ENCODE data around the gene PCNT.

The PCNT gene

DNA sequence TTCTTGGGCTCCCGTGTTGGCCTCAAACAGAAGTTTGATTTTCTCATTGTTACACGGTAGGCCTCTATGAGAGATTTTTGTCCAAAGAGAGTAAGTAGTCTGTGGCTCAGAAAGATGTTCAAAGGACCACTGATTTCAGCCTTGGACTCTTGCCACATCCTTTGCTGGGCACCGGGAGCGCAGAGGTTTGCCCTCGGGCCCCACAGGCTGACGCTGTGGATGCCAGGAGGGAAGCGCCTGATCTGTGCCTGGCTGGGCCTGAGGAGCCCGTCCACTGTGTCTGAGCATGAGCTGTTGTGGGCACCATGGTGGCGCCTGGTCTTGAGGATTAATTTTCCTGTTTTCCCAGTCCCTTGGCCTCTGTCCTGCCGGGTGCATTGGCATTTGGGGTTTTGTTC, 52.3 kb downstream of the PCNT start:
- in situ Hi-C loops (cut with HindIII; ENCODE audit: low sequenced_read_pairs), result no loop called here

DNA sequence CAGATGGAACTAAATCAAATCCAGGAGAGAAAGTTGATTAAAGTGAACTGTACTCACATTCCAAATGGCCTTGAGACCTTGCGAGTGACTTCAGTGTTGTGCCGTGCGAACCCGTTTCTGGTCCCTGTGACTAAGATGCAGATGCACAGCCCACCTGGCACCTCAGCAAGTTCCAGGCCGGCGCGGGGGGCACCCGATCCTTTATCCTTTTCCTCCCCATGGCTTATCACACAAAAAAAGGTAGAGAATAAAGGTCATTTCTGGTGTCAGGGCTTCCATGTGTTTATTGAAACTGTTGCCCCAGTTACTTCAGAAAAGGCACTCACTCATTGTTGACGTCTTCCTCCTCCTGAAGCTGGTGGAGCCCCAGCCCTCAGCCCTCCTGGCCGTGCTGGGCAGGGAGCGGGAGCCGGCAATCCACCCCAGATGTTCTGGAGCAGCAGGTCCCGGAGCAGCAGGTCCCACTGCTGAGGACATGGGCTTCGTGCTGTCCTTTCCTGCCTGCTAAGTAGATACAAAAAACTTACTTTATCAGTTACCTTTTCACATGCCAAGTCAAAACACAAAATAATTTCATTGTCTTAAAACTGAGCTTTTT, 53.0 kb downstream of the PCNT start:
- in situ Hi-C loops (cut with HindIII; ENCODE audit: low sequenced_read_pairs), result no loop called here

DNA sequence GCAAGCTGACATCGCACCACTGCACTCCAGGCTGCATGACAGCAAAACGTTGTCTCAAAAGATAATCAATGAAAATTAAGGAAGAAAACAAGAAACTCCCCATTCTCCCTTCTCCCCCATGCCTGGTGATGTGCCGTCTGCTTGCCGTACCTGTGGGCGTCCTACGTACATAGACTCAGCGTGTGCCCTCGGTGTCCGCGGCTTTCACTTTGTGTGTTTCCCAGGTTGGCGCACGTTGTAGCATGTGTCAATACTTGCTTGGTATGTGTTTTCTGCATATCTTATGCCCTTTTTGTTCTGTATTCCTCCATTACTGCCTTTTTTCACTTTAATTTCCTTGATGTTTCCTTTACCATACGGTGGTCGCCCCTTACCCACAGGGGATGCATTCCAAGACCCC, 53.8 kb downstream of the PCNT start:
- in situ Hi-C loops (cut with HindIII; ENCODE audit: low sequenced_read_pairs), result no loop called here

DNA sequence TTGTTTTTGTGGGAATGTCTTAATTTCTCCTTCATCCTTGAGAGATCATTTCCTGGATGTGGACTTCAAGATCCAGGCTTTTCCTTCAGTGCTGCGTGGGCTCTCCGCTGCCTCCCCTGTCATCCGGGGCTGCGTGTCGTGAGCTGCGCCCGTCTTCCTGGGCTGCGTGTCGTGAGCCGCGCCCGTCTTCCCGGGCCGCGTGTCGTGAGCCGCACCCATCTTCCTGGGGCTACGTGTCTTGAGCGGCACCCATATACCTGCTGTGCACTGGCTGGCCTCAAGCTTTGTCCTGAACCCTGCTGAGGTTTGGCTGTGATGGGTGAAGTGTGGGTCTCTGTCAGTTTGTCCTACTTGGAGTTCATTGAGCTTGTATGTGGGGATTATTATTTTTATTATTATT, 55.1 kb downstream of the PCNT start:
- in situ Hi-C loops (cut with HindIII; ENCODE audit: low sequenced_read_pairs), result no loop called here

DNA sequence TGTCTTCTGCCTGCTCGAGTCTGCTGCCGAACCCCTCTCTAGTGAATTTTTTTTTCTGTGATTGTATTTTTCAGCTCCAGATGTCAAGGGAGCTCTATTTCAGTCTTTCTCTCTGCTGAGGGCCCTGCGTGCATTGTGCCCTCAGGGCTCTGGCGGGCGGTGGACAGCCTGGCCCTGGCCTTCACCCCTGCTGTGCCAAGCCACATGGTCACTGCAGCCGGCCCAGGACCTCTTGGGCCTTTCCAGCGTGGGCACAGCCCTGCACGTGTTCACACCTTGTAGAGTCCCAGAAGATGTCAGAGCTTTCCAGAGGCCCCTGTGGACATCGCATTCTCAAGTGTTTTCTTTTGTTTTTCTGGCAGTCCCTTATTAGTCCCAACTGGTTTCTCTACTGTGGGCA, 55.7 kb downstream of the PCNT start:
- in situ Hi-C loops (cut with HindIII; ENCODE audit: low sequenced_read_pairs), result no loop called here

DNA sequence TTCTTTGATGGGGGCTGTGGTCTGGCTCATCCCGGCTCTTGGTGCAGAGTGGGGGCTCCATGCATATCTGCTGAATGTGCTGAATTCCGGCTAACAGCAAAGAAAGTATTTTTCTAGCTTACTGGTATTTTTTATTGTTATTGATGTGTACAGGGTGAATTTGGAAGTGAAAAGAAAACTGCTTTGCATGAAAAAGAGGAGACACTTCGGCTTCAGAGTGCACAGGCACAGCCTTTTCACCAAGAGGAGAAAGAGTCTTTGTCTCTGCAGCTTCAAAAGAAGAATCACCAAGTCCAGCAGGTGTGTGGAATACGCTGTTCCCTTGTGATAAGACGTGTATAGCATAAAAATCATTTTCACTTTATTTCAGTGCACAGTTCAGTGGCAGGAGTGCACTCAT, 57.6 kb downstream of the PCNT start:
- in situ Hi-C loops (cut with HindIII; ENCODE audit: low sequenced_read_pairs), result no loop called here

DNA sequence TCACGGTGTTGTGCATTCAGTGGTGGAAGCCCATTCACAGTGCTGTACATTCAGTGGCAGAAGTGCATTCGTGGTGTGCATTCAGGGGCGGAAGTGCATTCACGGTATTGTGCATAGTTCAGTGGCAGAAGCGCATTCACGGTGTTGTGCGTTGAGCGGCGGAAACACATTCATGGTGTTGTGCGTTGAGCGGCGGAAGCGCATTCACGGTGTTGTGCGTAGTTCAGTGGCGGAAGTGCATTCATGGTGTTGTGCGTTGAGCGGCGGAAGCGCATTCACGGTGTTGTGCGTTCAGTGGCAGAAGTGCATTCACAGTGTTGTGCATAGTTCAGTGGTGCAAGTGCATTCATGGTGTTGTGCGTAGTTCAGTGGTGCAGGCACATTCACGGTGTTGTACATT, 60.6 kb downstream of the PCNT start:
- in situ Hi-C loops (cut with HindIII; ENCODE audit: low sequenced_read_pairs), result no loop called here

DNA sequence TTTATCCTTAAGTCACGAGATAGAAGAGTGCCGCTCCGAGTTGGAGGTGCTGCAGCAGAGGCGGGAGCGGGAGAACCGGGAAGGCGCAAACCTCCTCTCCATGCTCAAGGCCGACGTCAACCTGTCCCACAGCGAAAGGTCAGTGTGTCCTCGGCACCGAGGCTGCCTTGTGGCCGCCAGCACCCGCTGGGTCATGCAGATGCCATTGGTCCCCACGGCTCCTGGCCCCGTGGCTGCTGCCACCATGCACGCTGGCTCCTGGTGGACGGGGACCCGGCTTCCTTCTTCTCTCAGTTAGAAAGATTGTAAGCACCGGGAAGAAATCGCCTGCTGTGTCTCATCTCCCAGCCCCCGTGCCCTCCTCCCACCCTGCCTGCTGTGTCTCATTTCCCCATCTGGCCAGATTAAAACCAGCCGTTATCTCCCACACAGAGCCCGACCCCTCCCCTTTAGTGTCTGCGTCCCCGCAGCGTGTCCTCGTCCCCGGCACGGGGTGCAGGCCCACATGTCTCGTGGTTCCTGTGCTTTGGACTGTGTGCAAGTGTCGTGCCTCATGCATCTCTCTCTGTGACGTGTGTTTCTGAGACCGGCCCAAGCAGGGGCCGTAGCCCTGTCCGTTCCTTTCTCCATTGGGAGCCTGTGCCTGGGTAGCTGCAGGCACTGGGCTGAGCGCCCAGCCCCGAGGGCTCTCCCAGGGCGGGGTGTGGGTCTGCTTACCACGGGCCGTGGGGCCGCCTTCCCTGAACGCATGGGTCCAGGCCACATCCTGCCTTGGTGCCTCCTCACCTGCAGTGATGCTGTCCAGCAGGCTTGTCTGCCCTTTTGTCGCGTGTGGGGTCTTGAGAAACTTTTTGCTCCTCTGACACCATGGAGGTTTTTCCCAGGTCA, 62.1 kb downstream of the PCNT start:
- in situ Hi-C loops (cut with HindIII; ENCODE audit: low sequenced_read_pairs), result loop anchor here (5.0 kb wide), 1 partner anchor 34 kb away; no protein-coding TSS in a partner anchor

DNA sequence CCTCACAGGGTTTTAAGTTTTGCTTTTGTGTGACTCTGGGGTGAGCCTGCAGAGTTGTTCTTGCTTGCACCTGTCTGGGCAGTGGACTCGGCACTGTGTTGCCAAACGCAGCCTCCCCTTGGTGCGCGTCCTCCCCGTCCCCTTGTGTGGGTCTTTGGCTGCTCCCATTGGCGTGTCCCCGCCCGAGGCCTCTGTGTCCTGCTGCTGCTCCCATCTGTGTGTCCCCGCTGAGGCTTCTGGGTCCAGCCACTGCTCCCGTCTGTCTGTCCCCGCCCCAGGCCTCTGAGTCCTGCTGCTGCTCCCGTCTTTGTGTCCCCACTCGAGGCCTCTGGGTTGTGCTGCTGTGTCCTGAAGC, 62.8 kb downstream of the PCNT start:
- in situ Hi-C loops (cut with HindIII; ENCODE audit: low sequenced_read_pairs), result loop anchor here (5.0 kb wide), 1 partner anchor 34 kb away; no protein-coding TSS in a partner anchor

DNA sequence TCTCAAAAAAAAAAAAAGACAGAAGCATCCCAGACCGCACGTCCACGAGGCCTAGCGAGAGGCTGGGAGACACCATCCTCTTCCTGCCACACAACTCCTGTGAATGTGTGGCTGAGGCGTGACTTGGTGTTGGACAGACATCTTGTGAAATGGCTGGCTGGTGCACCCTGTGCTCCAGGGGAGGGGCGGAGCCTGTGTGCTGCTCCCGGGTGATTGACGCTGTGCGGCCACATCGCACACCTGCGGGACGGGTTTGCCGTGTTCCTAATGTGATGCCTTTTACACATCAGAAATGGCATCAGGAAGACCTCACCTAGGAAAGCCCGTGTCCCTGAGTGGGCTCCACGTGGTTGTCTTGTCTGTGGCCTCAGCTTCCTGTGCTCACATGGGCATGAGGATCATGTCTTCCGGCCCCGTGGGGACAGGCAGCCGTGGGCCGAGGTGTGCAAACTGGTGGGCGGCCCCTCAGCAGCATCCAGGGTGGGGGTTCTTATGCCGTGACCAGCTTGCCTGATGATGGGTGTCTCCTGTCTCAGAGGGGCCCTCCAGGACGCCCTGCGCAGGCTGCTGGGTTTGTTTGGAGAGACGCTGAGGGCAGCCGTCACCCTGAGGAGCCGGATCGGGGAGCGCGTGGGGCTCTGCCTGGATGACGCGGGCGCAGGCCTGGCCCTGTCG, 64.4 kb downstream of the PCNT start:
- in situ Hi-C loops (cut with HindIII; ENCODE audit: low sequenced_read_pairs), result loop anchor here (5.0 kb wide), 1 partner anchor 36 kb away; no protein-coding TSS in a partner anchor

DNA sequence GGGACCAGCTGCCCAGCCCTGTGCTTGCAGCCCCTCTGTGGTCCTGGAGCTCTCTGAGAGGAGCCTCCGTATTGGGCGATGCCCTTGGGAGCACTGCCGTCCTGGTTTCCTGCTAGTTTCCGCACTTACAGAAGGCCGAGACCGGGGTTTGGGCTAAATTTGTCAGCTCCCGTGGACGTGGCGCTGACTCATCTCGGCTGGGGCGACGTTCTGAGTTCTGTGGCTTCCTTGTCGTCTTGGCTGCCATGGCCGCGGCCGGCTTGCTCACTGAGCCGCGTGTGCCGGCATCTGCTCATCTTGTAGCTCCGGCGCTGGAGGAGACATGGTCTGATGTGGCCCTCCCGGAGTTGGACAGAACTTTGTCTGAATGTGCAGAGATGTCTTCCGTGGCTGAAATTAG, 64.9 kb downstream of the PCNT start:
- in situ Hi-C loops (cut with HindIII; ENCODE audit: low sequenced_read_pairs), result loop anchor here (5.0 kb wide), 1 partner anchor 37 kb away; no protein-coding TSS in a partner anchor

DNA sequence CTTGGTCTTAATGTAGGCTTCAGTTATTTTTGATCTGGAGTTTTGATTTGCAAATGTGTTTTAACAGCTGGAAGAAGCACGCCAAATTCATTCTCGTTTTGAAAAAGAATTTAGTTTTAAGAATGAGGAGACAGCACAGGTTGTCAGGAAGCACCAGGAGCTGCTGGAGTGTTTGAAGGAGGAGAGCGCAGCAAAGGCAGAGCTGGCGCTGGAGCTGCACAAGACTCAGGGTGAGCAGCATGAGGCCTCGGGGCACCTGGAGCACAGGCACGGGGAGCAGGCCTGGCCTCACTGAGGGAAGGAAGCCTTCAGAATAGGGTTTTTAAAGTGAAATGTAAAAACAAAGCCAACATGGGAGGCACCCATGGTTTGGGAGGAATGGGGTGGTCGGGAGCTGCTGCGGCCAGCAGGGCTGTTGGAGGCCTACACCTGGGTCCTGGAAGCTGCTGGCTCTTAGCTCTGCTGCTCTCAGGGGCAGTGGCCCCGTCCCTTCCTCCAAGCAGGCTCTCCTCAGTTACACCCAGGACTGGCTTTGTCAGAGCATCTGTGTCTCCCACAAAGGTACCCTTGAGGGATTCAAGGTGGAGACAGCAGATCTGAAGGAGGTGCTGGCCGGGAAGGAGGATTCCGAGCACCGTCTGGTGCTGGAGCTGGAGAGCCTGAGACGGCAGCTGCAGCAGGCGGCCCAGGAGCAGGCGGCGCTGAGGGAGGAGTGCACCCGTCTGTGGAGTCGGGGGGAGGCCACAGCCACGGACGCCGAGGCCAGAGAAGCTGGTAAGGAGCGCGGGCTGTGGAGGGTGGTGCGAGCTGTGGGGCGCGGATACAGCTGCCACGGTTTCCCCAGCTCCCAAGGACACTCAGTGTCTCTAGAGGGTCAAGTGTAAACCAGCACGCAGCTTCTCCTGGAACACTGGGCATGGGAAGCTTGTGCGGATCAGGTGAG, 66.9 kb downstream of the PCNT start:
- in situ Hi-C loops (cut with HindIII; ENCODE audit: low sequenced_read_pairs), result no loop called here

DNA sequence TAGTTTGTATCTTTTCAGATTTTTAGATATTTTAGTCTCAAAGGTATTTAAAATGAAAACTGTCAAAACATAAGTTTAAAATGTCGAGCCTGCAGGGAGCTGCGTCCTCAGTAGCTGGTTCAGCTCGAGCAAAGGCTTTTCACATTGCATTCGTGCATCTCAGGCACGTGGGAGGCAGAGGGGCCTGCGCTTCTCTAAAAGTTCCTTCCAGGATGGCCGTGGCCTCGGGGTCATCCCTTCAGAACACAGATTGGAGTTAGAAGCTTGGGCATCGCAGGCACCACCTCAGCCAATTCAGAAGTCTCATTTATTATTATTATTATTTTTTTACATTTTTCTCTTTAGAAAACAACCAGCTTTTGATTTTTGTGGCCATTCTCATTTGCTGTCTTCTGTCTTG, 67.8 kb downstream of the PCNT start:
- in situ Hi-C loops (cut with HindIII; ENCODE audit: low sequenced_read_pairs), result no loop called here

DNA sequence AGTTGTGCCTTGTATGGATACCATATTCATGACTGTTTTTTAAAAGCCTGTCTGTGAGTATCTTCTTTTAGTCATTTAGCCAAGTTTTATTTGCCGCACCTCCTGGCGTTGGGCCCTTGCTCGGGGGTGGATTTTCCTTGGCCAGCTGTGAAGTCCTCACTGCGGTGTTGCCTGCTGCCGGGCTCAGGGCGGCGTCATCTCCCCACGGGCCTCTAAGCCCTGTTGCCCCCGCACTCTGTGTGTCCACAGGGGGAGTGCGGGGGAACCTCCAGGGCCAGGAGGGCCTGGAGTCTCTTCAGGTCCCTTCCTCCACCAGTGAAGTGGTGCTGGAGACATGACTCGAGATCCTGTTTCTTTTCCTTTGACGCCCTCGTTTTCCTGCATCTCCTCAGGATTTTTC, 69.0 kb downstream of the PCNT start:
- in situ Hi-C loops (cut with HindIII; ENCODE audit: low sequenced_read_pairs), result no loop called here

DNA sequence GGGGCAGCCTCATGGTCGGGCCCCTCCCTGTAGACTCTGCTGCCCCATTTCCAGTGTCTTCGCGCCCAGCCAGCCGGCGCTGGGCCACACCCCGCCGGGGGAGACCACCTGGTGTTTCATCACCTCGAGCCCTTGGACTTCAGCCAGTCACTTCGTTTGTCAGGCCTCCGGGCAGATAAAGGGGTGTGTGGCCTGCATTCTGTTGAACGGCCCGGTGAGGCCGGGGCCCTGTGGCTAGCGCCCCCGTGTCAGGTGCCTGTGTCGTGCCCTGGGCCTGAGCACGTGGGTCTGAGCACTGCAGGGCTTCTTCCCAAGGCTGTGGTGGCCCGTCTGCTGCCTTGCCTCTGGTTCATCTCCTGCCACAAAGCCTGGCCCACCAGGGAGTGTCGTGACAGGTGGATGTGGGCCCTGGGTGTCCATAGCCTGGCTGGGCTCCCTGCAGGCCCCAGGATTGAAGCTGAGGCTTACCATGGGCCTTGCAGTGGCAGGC, 69.5 kb downstream of the PCNT start:
- in situ Hi-C loops (cut with HindIII; ENCODE audit: low sequenced_read_pairs), result no loop called here

DNA sequence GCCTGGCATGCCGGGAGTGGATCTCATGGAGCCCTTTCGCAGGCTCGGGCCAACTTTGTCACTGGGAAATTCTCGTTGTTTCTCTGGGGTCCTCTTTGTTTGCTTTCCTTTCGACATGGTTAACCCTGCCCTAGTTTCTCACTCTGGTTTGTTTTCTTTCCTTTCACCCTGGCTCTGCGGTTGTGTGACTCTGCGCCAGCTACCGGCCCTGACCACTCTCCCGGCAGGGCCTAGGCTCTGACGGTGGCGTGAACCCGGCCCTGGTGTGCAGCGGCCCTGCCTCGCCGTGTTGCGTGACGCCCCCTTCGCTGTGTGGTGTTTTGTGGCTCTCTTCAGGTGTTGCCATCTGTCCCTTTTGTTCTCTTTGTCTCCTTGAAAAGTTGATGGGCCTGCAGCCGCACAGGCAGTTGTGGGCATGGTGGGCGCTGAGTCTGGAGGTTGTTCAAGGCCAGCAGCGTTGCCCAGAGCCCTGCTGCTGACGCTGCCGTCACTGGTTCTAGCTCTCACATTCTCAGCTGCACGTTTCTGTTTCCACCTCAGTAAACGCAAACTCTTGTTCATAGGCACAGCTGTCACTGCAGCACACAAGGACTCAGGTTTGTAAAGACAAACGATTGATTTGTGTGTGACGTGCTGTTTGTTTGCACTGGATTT, 70.1 kb downstream of the PCNT start:
- in situ Hi-C loops (cut with HindIII; ENCODE audit: low sequenced_read_pairs), result no loop called here

DNA sequence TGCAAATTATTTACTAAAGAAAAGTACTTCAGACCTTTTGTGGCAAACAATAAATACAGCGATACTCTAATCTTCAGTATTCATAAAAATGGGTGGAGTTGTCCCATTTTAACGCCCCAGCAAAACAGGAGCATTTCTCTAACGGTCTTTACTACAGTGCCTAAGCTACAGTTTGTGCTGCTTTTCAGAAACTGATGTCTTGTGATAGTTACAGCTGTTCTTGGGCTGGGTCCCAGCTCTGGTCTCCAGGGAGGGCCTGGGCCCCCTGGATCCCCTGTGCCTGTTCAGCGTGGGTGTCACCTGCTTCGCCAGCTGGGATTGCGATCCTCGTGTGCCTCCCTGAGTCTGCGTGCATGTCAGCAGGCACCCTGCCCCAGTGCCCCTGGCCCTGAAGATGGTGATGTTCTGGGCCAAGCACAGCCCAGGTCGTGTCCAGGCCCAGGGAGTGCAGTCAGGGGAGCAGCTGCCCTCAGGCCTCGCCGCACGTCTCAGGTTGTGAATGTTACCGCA, 70.7 kb downstream of the PCNT start:
- in situ Hi-C loops (cut with HindIII; ENCODE audit: low sequenced_read_pairs), result loop anchor here (5.0 kb wide), 1 partner anchor 48 kb away; no protein-coding TSS in a partner anchor

DNA sequence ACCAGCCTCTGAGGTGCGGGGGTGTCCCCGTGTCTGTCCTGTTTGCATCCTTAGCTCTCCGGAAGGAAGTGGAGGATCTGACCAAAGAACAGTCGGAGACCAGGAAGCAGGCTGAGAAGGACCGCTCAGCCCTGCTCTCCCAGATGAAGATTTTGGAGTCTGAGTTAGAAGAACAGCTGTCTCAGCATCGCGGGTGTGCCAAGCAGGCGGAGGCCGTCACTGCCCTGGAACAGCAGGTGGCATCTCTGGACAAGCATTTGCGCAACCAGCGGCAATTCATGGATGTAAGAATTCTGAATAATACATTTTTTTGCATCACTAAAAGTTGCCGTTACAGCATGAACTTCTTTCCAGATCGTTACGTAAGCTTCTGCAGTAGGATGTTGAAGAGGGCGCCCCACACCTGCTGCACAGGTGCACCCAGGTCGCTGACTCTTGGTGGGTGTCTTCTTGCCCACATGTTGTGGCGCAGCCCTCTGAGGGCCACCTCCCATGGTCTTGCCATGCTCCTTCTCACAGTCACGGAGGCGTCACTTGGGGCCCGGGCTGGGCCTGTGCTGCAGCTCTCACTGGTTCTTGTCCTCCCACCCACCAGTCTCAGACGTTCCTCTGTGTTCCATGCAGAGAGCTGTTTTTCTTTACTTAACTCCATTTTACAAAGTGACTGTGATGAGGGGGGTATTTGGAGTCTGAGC, 73.4 kb downstream of the PCNT start:
- in situ Hi-C loops (cut with HindIII; ENCODE audit: low sequenced_read_pairs), result loop anchor here (5.0 kb wide), 1 partner anchor 45 kb away; no protein-coding TSS in a partner anchor

DNA sequence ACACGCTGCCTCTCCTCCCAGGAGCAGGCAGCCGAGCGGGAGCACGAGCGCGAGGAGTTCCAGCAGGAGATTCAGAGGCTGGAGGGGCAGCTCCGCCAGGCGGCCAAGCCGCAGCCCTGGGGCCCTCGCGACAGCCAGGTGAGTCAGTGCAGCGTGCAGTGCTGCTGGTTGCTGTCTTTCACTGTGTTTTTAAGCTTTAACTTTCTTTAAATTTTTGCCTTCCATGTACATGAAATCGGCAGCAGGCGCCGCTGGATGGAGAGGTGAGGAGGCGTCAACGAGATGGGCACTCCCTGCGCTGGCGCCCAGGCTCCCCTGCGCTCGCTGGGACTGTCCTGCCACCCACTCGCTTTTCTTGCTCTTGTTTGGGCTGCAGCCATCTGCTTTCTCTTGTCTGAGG, 74.0 kb downstream of the PCNT start:
- in situ Hi-C loops (cut with HindIII; ENCODE audit: low sequenced_read_pairs), result loop anchor here (5.0 kb wide), 1 partner anchor 44 kb away; no protein-coding TSS in a partner anchor
